Putamen (tissue), 1 donor: ENCODE measurements around the gene TOX2.

Experiments used
- DNase-seq: peaks from one replicate; pipeline ENCODE4 v3.0.0-alpha.2; 2016; ENCODE audit warnings: low spot score

TOX2 gene

DNA sequence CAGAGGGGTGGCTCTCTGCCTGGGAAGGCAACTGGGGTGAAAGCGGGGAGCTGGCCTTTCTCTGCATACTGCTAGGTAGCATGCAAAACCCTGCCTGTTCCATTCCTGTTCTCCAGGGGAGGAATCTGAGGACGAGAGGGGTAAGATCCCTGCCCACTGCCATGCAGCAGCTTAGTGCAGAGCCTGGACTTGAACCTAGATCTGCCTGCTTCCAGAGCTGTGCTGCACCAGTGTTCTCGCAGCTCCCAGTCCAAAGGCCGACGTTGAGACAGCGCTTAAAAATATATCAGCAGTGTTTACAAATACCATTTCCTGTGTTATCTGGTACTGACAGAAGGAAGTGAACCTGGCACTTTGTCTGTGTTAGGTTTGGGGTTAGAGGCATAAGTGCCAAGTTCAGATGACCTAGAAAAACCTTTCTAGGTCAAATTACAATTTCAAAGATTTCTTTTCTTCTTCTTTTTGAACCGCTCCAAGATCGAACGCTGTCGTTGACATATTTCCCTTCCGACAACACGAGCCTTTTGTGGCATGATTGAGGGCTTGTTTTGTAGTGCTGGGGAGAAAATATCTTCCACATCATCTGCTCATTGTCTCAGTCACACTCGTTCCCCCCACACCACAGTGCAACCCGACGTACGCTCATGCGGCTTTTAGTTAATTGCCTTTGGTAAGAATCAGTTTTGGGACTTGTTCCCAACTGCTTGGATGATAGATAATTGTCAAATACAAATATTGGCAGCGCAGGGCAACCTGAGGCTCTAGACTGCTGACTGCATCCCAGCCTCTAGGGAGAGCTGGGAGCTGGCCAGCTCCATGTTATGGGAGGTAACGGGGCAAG, 44.6 kb downstream of the TOX2 start:
- no peak for DNase-seq

DNA sequence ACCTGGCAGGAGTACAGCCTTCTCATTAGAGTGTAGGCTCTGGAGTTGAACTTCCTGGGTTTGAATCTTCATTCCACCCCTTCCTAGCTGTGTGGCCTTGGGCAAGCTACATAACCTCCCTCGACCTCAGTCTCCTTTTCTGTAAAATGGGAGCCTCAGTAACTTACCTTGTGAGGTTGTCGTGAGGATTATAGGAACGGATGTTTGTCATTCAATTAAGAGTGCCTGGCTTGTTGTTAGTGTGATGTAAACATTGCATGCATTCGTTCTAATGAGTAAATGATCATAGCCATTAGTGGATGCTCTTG, 45.2 kb downstream of the TOX2 start:
- no peak for DNase-seq

DNA sequence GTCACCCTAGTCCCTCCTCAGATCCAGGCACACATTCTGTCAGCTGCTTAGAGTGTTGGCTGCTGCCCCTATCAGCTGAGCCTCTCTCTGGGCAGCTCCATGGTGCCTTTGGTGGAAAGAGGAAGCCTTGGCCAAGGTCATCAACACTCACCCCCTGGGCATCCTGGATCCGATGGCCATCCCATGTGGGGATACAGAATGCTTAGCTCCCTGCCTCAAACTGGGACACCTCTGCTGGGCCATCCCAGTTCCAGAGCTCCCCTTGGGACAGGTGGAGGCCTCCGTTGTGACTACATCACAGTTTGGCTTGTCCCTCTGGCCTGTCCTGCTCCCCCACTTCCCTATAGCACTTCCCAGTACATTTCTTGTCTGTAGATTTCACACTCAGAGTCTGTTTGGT, 45.6 kb downstream of the TOX2 start:
- DNase-seq: no peak

DNA sequence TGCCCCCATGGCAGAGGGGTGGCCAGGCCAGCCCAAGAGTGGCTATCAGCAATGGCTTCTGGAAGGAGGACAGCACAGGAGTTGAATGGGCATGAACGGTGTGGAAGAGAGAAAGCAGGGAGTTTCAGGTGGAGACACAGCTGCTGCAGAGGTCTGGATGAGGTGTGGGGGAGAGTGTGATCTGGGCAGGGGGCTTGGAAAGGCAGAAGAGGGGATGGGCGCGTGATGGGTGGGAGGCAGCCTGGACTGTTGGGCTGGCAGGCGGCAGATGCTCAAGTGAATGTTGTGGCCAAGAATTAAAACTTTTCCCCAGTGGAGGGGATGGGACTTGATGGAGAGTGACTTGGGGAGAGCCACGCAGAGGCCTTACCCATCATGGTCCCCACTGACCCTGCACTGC, 46.5 kb downstream of the TOX2 start:
- no peak for DNase-seq

DNA sequence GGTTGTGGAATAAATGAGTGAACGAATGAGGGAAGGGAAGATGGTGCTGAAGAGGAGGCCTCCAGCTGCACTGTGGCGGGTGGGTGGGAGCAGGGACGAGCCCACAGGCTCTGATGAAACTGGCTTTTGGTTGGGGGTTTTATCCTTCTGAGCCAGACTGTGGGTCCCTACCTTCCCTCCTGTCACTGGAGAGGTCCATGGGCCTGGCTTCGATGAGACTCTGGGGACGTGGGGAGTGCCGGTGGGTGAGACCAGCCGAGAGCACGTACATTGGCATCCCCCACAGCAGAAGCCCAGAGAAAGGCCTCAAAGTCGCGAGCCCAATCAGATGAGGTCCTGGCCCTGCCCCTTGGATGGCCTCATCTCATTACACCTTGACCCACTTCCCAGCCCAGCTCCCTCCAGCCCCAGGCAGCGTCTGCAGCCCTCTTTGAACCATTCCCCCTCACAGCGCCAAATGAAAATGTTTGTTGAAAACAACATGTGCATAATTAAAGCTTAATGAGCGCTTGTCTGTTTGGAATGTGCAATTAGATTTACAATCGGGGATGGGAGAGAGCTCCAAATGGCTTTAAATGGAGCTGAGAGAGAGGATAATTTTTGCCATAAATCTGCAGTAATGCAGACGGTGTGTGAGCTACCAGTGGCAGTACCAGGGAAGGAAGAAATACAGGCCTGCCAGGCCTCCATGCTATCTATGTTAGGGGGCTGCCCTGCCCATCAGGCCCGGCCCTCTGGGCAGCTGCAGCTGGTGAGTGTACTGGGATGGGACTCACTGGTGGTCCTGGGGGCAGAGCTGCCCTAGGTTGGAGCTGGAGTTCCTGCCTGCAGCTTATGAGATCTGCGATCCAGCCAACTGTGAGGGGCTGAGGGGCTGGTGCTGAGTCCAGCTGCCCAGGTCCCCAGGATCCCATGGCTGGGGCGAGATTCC, 47.2 kb downstream of the TOX2 start:
- no peak for DNase-seq

DNA sequence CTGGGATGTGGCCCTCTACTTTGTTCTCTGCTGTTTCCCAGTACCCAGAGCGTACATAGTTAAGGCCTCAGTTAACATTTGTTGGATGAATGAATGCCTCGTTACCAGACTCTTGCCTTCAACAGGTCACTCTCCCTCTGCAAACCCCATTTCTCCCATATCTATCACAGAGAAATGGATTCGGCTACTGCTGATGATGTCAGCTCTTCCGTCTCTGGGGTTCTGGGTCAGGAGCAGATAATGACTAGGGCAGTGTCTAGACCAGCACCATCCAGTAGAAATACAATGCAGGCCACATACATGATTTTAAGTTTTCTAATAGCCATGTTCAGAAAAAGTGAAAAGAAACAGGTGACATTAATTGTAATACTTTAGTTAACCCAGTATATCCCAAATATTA, 47.9 kb downstream of the TOX2 start:
- no peak for DNase-seq

DNA sequence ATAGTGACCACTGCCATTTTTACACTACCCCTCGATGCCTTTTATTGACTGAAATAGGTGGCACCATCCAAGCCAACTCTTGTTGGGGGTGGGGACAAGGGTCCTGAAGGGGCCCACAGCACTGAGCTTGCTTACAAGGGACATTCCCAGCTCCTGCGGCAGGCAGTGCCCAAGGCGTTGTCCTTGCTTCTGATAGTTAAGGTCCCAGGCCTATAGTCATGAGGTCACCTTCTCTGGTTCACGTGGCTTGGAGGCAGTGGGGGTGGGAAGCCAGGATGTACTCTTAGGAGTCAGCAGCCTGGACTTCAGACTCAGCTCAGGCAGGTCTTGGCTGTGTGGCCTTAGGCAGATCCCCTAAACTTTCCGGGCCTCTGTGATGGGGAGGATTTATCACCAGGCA, 48.6 kb downstream of the TOX2 start:
- no peak for DNase-seq

DNA sequence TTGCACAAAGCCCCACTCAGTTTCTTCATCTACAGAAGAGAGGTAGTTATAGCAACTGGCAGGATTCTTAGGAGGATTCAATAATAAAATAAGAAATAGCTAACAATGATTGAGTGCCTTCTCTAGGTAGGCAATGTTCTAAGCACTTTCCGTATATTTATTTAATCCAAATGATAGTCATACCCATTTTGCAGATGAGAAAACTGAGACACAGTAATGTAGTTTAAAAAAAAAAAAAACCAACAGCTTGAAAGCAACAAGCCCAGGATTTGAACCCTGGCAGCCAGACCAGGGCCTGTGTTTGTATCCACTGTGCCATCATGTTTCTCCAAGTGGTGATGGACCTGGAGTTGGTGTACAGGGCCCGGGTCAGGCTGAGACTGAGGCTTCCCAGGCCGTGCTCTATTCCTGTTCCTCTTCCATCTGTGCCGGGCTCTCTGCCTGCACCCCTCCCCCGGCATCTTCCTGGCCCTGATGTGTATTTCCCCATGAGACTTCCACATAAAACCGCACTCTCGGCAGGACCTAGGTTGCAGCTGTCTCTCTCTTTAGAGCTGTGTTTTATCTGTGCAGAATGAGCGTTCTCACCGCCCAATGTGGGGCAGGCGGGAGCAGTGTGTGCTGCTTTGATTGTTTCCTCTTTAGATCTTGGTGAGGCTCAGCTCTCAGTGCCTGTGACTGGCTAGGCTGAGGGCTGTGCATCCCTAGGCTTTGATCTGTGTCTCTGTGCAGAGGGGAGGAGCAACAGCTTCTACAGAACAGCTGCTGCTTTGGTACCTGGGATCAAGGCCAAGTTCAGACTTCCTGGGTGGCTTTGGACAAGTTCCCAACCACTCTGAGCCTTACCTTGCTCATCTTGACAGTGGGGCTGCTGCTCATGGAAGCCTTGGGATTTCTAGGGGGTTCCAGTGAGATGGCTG, 49.5 kb downstream of the TOX2 start:
- DNase-seq: peak; percentile 14

DNA sequence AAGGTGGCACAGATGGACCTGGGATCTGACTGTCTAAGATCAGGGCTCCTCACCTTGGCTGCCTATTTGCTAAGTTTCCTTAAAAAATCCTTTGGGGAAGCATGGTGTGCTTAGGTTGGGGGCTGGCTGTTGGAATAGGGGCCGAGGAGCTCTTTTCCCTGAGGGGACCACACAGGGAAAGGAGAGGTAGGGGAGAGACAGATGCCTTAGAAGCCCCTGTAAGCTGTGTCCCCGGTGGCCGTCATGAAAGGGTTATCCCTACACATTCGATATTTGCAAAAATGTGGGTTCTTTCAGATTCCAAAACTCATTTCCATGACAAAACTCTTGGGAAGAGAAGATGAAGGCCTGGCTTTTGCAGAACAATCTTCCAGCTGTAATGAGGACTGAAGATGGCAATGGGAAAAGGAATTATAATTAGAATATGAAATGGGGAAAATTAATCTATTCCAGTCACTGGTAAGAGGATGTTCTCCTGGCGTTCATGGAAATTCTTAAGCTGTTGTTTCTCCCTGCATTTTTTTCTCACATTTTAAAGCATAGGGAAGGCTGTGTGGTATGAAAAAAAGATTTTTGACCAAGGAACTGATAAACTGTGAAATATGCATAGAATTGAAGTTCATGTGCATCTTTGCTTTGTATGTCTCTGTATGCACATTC, 53.8 kb downstream of the TOX2 start:
- DNase-seq: no peak

DNA sequence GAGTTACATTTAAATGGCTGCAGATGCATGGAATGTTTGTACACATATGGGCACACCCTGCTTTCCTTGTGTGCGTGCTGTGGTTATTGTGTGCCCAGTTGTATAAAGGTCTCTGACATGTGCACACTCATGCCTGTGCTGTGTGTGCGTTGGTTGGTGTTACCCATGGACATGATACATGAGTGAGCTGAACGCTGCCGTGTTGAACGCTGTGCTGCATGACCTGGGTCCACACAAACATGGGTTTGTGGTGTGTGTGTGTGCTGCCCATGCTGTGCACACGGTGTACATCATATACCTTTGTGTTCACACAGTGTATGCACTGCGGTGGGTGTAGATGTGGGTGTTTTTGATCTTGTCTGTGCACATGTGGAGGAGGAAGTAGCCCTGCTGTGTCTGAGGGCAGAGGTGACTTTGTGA, 54.4 kb downstream of the TOX2 start:
- DNase-seq: no peak

DNA sequence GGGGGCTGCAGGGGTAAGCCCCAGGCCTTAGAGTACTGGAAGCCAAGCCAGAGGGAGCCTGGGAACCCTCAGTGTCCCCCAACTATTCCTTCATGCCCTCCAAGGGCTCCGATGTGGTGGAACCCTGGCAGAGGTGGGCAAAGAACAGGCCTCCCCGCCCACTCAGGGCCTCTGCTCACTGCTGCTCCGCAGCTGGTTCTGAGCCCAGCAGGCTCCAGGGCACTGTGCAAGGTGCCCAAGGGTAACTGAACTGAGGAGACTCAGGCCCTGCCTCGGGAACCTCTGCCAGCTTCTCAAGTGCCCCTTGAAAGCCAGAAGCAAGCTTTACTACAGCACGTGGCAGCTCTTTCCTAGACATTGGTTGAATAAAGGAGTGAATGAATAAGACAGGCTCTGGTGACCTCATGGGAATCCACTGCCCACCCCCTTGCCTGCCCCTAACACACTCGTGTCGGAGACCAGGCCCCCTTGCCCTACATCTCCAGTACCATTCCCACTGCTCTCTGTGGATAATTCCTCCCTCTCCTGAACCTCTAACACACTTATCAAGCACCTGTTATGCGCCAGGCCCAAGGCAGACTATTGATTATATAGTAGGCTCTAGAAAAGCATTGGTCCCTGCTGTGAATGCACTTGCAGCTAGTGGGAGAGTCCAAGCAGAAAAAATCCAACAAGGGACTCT, 55.0 kb downstream of the TOX2 start:
- no peak for DNase-seq

DNA sequence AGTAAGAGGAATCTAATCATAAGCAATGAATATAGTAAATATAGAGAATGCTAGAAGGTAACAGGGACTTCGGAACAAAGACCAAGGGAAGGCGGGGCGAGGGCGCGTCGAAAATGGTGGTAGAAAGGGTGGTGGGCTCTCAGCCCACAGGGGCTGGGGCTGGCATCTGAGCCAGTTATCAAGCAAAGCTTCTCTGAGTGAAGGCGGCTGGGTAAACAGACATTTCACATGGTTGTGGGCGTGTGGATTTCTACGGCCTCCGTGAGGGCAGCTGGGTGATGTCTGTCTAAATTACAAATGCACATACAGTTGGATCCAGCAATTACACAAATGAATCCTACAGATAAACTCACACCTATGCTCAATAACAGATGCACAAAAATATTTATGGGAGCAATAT, 56.6 kb downstream of the TOX2 start:
- DNase-seq: no peak

DNA sequence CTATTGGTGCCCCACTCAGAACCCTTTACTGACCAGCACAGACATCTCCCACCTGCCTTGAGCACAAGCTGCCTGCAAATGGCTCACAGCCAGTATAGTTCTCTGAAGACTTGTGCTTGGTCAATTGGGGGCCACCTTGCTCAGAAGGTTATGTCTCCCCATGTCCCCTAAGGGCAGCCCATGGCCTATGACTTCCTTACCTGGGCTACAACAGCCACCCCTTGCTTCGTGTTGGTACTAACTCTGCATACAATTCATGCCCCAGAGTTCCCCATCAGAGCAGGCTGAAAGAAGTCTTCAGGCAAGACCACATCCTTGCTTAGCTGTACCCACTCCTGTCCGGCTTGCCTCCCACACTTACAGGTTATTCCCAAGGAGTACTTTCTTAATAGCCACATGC, 57.4 kb downstream of the TOX2 start:
- no peak for DNase-seq

DNA sequence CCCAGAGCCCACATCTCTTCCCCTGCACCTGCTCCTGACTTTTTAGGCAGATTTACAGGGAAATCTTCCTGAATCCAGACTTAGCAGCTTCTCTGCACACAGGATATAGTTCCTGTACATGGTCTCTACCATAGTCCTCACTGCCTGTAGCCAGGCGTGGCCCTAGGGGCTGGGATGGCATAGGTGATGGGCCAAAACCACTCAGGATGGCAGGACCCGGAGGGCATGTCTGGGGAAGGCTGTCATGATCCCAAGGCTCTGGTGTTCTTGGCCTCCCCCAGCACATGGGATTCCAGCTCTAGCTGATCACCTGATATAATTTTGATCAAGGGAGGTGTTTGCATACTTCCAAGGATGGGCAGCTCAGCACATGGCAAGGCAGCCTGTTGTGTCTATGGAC, 58.0 kb downstream of the TOX2 start:
- DNase-seq: no peak

DNA sequence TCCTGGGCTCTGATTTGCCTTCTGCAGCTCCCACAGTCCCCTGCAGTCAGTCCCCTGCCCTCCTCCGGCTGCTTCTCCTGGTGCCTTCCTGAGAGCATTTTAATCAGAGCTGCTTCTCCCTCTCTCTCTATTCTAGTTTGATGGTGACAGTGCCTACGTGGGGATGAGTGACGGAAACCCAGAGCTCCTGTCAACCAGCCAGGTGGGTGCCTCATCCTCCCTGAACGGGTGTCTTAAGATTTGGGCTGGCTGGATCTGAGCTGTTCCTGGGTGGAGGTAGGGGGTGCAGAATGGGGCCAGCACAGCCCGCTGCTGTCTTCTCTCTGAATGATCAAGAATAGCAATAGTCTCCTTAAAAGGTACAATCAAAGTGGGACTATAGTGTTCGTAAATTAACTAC, 58.6 kb downstream of the TOX2 start:
- peak; percentile 28 for DNase-seq

DNA sequence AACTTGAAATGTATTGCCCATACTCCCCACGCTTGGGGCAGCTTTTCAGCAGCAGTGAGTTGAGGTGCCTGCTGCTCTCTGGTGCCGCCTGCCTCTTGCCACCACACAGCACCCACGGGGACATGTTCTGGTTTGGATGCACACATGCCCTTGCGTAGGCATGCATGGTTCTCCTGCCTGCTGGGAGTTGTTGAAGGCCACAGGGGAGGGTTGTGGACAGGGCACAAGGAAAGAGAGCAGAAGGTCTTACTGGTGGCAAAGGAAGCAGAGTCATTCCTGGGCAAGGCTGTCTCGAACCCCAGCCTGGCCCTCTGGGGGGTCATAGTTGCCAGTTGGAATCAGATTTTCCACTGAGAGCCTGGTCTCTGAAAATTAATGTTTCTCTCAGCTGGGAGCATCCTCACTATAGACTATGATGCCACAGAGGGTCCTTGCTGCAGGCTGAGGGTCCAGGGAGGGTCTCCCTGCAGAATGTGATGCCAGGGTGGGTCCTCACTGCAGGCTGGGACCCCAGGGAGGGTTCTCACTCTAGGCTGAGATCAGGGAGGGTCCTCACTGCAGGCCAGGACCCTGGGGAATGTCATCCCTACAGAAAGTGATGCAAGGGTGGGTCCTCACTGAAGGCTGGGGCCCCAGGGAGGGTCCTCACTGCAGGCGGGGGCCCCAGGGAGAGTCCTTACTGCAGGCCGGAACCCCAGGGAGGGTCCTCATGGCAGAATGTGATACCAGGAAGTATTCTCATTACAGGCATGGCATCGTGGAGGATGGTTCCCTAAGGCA, 59.2 kb downstream of the TOX2 start:
- no peak for DNase-seq

DNA sequence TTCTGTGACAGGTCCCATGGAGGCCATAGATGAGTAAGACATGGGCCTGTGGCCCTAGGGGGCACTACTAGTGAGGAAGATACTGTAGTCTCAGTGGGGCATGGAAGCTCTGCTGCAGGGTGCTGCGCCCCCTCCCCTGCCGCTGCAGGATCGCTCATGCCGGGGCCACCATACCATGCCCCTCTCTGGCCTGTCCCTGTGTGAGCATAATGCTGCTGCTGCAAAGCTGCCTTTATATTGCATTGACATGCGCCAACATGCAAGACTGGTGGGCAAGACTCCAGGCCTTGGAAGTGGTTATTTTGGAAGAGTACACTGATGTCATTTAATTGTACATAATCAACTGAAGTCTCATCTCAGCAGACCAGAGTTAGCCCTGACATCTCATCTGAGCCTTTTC, 60.0 kb downstream of the TOX2 start:
- no peak for DNase-seq

DNA sequence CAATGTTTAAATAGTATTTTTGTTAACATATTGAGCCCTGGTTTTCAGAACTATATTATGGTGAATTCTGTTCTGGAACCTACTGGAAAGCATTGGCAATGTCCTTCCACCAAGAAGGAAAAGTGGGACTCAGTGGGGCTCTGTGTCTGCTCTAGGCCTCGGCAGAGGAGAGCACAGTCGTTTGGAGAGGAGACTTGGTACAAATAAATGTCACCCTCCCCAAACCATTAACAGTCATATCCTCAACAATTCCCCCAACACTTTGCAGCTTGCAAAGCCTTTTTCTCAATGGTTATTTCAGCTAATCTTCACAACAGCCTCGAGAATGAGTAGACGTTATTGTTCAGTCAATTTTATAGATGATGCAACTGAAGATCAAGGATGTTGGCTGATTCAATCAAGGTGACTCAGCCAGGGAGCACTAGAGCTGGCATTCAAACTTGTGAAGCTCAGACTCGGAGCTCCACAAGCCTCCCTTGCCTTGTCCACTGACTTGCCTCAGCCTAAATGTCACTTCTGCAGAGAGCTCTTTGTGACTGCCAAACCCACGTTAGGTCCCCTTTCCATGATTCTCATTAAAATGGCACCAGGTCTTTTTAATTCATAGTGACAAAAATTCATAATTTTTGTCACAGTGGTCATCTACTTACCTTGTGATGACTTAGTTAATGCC, 60.6 kb downstream of the TOX2 start:
- DNase-seq: no peak

DNA sequence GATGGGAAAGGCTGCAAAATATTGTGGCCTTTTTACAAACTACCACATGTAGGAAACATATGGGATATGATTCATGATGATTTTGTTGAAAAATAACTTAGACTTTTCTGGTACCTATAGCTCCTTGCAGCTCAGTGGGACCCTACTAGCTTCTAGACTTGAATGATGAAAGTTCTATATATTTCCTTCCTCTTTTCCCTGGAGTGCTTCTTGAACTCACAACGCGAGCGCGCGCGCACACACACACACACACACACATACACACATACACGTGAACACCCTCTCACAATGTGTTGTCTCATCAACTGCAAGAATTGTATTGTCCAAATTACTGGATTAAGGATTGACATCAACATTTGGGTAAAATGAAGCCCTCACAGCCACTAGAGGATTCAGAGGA, 61.9 kb downstream of the TOX2 start:
- no peak for DNase-seq

DNA sequence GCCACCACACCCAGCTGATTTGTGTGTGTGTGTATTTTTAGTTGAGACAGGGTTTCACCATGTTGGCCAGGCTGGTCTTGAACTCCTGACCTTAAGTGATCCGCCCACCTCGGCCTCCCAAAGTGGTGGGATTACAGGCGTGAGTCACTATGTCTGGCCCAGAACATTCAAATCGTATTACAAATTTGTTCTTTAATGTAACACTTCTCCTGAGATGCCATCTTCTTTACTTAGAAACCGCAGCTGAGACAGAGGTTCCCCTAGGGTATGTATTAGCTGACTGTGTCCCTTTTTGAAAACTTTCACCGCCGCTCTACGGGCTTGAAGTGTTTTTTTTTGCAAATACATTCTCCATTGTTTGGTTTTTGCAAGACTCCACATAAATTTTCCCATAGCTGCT, 62.6 kb downstream of the TOX2 start:
- no peak for DNase-seq
